NB4 (cell line): ENCODE measurements around the gene MRFAP1.

Experiments
- MYC ChIP-seq: IDR thresholded peaks from 2 replicates; pipeline ENCODE4 v1.6.1; 2011; ENCODE audit warnings: low read depth, low read length
- POLR2A ChIP-seq: IDR thresholded peaks from 2 replicates; pipeline ENCODE4 v1.6.1; 2011; ENCODE audit warnings: mild to moderate bottlenecking; ENCODE audit not compliant: insufficient read length; ENCODE audit errors: extremely low read depth
- TF ChIP-seq, protein P1 (sequence below): IDR thresholded peaks from one replicate; pipeline ENCODE4 v1.5.1; 2012; ENCODE audit warnings: low read depth, low read length

DNA sequence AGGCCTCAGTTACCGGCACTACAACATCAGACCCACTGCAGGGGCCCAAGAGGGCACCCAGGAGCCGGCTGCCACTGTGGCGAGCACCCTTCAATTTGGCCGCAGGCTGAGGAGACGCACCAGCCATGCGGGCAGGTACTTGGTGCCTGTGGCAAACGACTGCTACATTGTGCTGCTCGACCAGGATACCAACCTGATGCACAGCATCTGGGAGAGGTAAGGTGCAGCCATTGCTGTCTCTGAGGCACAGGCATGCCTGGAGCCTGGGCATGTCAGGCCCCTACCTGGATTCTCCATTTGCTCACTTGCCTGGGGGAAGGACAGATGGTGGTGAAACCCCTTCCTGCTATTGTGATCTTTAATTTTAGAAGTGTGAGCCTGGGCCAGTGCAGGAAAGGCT lies 35.4 kb upstream of the MRFAP1 start:
- TF ChIP-seq, protein P1, sequence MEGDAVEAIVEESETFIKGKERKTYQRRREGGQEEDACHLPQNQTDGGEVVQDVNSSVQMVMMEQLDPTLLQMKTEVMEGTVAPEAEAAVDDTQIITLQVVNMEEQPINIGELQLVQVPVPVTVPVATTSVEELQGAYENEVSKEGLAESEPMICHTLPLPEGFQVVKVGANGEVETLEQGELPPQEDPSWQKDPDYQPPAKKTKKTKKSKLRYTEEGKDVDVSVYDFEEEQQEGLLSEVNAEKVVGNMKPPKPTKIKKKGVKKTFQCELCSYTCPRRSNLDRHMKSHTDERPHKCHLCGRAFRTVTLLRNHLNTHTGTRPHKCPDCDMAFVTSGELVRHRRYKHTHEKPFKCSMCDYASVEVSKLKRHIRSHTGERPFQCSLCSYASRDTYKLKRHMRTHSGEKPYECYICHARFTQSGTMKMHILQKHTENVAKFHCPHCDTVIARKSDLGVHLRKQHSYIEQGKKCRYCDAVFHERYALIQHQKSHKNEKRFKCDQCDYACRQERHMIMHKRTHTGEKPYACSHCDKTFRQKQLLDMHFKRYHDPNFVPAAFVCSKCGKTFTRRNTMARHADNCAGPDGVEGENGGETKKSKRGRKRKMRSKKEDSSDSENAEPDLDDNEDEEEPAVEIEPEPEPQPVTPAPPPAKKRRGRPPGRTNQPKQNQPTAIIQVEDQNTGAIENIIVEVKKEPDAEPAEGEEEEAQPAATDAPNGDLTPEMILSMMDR = no peak
- TF ChIP-seq POLR2A = no peak
- no peak for TF ChIP-seq MYC
